COLO829 (cell line): ENCODE results near the gene RAPGEF1.

Experiments used
- DNase-seq: peaks from one replicate; pipeline ENCODE4 v3.0.0; 2012; ENCODE audit warnings: low spot score

The RAPGEF1 gene

DNA sequence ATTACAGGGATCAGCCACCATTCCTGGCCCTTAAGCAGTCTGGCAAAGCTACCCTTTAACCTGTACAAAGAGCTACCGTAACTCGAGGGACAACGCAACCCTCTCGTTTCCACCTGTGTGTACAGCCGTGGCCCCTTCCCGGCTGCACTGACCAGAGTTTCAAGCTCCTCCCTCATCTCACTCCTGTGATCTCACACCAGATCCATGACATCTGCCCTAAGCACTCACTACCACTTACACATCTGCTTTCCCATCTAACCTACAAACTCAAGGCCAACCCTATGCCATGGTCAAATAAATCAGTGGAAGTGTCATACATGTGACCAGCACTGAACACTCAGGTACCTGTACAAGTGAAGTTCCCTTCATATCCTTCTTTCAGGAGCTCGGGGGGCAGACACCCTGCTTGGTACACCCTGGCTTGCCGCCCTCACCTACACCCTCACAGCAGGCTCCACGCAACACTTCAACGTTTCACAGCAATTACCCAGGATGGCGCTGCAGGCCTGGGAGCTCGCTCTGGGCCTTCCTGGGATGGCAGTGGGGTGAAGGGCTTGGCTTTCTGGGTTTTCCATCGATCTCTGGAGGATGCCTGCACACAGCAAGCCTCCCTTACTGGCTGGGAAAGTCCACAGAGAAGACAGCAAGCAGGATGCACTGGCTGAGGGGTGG lies 132.8 kb downstream of the RAPGEF1 start:
- no peak for DNase-seq

DNA sequence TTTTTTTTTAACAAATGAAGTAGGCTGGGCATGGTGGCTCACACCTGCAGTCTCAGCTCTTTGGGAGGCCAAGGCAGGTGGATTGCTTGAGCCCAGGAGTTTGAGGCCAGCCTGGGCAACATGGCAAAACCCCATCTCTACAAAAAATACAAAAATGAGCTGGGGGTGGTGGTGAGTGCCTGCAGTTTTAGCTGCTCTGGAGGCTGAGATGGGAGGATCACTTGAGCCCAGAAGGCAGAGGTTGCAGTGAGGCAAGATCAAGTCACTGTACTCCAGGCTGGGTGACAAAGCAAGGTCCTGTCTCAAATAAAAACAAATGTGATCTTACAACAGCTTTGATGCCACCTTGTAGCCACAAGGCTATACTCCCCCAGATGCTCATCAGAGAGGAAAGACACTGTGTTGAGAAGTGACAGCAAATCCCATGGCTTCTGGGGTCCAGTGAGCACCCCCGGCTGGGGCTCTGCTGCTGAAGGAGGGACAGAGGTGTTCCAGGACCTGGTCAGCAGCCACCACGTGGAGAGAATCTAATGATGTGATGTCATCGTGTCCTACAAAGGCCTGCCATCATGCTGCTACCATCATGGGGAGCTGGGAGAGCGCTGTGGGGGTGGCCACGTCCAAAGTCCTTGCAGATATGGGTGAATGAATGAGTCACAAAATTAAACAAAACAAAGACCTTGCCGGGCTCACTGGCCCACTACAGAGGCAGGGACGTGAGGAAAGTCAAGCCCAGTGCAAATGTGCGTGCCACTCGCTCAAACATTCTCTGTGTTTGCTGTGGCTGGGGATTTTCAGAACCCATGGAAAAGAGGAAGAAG lies 133.9 kb downstream of the RAPGEF1 start:
- no peak for DNase-seq

DNA sequence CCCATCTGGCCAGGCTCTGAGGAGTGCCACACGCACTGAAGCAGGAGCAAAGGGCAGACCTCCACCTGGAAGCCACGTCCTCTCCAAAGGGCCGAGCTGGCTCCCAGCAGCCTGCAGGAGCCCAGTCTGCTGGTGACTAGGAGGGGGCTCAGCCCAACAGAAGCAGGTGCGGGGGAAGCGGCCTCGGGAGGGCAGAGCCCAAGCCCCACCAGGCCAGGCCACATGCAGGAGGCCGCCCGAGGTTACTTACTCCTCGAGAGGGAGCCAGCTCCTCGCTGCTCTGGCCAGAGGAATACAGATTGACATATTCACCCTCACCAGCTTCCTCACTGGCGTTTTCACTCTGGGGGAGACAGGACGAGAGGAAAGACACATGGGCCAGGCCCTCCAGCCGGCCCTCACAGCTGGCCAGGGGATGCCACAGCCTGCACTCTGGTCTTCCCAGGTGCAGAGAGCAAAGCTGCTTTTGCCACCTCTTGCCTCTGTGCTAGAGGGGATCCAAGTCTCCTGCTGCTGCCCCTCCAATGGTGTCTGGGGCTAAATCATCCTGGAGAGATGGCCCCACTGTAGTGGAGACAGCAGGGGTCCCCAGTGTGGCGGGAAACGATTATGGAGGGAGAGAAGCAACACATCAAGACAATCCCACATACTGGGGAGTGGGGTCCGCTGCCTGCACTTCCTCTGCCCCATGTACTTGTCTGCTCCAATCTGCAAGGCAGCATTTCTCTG lies 136.0 kb downstream of the RAPGEF1 start:
- DNase-seq: no peak

DNA sequence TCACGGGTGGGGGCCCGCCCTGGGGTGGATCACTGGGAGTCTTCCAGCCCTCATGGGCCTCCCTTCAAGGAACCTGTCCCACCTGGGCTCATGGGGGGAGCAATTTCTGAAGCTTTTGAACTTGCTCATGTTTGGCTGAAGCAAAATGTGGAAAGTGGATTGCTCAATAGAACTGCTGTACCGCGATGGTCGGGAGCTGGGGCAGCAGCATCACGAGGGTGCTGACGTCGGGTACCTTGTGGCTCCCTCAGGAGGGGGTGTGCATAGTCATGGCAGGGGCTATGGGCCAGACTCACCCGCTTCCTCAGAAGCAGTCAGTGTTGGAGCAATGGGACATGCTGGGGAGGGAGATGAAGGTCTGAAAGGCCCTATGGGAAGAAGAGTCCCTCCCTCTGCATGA lies 136.7 kb downstream of the RAPGEF1 start:
- DNase-seq: no peak

DNA sequence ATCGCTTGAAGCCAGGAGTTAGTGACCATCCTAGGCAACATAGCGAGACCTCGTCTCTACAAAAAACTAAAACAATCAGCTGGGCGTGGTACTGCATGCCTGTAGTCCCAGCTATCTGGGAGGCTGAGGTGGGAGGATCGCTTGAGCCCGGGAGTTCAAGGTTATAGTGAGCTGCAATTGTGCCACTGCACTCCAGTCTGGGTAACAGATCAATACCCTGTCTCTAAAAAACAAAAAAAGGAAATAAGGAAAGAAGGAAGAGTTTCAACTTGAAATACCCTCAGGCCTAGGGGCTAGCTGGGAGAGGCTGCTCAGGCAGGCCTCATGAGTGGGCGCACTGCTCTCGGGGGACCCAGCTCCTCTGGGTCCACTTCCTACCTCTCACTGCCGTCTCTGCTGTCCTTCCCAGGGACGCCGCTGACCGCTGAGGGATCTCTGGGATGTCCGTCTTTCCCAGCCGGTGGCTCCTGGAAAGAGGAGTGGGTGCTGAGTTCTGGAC lies 138.1 kb downstream of the RAPGEF1 start:
- no peak for DNase-seq

DNA sequence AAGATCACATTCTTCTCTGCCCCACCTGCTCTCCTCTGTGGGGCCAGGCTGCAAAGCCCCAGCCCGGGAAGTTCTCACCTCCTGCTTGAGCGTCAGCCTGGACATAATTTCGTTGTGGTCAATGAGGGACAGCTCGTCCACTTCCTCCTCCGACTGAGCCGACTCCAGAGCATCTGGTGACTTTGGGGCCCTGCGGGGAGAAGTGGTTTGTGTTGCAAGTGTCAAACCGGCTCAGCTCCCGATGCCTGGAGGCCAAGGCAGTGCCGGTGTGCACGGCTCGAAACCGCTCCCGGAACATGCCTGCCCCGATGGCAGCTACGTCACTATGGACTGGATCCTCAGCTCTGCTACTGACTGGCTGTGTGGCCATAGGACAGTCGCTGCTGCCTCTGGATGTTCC lies 141.8 kb downstream of the RAPGEF1 start:
- DNase-seq: no peak

DNA sequence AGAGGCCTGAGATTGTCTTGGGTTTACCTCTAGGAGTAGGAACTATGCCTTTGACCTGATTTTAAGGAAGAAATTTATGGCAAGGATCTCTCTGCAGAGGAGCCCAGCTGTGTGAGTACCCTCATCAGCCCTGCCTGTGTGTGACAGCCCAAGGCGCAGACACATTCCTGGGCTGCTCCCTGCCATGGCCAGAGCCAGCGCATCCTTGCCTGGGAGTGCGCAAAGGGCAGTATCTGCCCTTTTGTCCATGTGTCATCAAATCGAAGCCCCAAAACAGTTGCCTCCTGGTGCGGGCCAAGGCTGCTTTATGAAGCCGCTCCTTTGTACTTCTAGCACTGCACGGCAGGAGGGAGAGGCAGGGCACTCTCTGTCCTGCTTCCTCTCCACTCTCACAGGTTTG lies 142.6 kb downstream of the RAPGEF1 start:
- no peak for DNase-seq

DNA sequence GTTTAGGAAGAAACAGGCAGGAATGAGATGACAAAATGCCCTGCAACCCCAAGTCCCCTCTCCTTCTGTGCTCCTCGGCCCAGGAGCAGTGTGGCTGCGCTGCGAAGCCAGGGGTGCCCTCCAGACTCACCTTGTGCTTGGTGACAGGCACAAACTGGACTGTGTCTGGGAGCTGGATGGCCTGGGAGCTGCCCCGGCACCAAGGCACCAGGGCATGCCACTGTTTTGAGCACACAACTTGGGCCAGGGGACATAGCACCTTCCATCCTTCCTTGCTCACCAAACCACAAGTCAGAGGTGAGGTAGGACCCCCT lies 143.5 kb downstream of the RAPGEF1 start:
- DNase-seq: no peak

DNA sequence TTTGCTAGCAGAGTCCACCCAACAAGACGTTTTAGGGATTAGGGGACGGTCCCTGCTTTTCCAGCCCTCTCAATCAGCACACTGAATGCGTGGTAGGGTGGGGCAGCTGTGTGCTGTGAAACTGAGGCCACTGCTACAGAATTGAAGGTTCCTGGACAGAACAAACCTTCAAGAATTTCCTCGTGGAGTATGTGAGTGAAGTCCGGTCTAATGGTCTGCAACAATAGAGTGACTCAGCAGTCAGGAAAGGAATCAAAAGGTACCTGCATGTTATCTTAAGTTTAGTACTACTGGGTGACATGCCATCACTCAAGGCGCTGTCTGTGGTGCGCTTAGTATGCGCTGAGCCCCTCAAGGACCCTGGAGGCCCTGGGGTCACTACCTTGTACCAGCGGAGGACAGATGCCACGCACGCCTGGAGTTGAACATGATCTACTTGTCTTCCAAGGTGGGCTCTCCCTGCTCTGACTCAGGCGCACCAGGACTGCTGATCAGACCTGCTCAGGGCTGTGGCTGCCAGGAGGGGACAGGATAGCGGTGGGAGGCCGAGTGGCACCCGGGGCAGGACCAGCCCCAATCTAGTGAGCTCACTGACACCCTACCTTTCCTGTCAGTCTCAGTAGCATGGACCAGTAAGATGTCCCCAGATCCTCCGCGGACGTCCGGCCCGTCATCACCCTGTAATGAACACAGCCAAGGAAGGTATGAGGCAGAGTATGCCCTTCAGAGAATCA lies 144.0 kb downstream of the RAPGEF1 start:
- DNase-seq: no peak

DNA sequence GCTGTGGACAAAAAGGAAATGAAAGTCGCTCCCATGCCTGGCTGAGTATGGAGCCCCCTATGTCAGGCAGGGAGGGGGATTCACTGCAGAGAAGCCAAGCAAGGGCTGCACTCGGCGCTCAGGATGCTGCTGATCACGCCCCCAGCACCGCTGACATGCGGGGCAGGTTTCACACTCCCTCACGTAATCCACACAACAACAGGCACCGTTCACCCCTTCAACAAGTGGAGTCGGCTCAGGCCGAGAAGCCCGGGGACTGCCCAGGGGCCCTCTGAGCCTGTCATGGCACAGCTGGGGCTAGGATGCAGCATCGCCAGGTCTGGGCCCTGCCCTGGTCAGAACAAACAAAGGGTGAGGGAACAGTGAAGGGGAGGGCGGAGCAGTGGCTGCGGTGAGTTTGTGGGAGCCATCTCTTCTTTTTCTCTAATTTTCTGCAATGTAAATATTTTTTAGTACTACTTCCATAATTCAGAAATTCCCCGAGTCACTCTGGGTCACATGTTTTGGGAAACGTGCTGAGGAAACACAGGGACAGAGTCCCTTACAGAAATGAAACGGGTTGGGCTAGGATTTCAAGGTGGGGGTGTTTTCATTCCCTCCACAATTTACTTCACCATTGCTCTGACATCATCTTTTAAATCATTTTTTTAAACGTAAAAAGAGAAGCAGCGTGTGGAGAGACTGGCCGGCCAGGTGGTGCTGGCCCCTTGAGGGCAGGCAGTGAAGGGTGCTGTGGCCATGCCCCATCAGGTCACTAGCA lies 144.8 kb downstream of the RAPGEF1 start:
- DNase-seq: no peak

DNA sequence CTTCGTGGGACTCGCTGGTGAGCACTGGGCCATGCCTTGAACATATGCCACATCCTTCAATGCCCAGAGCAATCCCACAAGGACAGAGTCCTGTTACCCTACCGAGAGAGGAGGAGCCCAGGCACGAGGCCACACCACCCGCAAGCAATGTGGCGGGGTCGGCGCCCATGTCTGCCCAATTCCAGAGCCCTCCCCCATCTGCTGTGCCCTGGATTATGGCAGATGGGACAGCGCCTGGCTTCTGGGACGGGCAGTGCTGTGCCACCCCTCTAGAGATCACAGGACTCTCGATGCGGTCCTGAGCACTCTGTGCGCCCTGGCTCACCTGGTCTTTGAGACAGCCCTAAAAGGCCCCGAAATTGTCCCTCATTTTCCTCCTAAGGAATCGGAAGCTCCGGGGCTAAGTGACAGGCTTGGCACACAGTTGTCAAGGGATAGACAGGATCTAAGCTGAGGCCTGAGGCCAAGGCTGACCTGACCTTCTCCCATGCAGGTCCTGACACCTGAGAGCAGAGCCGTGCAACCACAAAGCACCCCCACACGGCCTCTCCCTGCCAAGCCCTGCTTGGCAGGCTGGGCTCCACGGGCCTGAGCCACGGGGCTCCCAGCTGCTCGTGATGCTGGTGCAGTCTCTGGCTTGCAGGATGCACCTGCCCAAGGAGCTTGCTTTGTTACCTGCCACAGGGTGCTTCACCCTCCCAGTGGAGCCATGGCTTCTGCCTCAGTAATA lies 145.8 kb downstream of the RAPGEF1 start:
- DNase-seq: no peak

DNA sequence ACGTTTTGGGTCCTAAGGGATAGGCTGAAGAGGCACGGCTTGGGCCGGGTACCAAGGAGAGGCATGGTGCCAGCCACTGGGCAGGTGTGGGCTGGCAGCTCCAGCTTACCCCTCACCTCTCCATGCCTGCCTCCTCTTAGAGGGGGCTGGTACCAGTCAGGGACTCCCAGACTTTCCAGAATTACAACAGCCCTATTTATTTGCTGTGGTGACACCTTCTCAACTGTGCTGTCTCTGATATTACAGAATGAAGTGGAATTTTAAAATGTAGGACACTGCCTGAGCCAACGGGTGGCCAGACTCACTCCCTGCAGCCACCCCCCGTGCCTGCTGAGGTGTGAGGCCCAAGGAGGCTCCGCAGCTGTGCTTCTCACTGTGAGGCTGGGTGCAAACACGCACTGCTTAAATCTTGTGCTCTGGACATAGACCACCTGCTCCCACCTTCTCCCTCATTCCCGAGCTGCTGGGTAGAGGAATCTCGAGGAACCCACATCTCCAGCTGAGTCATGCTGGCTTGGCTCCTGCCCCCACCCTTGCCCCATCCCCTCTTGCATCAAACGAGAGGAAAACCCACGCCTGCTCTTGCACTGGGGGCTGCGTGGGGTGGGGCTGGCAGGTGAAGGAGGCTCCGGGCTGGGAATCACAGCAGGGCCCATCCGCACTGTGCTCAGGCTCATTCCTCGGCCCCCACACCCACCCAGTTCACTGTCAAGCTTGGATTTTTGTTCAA lies 146.6 kb downstream of the RAPGEF1 start:
- DNase-seq: no peak

DNA sequence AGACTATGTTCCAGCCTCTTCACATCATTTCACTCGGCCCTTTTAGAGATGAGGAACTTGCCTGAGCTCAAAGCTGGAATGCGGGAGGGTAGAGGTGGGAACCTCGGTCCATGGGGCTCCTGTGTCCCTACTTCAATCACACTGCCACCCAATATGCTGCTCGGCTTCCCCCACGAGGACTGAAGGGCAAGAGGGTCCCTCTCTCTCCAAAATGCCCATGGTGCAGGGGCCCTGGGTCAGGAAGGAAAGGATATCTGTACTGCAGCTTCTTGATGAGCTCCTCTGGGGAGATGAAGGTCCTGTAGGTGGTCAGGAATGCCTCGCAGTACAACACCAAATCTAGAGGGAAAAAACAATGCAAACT lies 148.0 kb downstream of the RAPGEF1 start:
- no peak for DNase-seq

DNA sequence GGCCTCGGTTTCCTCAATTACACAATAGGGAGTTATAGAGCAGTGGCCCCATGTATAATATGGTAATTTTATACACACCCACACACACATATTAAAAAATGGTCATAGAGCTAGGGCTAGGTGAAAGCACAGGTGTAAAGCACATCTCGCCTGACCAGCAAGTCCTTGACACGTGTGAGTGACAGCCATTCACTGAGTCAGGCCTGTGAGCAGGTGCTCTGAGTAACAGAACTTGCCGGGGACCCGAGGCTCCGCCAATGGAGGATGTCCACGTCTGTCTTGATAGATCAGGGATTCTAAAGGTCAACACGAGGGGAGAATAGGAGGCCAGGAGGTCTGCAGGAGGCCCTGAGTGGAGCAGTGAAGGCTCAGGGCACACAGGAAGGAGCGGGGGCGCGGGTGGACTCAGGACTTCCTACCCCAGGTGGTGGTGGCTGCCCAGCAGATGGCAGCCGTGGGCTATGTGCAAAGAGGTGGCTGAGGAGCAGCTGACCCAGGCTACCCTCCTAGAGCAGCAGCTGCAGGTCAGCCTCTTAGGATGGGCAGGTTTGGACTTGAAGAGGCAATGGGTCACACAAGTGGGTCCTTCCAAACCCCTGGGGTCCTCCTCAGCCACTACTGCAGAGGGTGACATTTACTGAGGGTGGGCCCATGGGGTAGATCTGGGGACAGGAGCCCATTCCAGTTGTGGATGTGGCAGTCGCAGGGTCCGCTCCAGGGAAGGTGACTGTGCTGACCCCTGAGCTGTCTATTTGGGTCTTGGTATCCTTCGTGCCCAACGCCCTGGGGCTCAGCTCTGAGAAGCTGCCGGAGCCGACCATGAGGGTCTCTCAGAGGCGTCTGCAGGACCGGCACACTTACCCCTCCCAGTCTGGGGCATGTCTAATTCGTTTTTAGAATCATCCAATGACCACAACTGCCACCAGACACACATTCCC lies 148.7 kb downstream of the RAPGEF1 start:
- peak; percentile 54 for DNase-seq

DNA sequence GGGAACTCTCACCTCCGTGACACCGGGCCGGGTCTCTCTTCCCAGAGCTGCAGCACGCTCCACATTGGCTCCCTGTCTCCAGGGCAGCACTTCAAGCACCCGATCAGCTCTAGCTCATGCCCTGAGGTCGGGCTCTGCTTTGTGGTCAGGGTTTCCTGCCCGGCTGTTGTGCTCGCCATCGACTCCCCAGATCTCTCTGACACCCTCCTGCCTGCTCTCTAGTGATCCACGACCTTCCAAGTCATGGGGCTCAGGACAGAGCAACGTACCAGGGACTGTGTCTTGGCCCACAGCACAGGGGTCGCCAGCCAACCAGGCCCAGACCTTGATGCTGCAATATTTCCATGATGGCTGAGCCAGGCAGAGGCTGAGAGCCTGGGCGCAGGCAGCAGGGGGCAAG lies 149.4 kb downstream of the RAPGEF1 start:
- DNase-seq: no peak

DNA sequence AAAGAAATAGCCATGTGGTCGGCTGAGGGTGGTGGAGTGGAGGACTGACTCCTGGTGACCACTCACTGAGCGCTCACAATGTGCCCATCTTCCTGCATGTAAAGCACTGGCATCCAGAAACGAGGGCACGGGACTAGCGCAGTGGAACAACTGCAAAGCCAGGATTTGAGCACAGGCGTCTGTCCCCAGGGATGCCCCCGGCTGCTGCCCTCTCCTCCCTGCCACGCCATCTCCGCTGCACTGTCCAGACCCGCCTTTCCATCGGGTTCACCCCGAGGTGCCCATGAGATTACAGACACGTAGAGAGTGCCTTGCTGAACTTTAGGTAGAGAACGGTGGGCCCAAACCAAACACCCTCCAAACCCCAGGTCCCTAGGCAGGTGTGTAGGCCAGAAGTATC lies 149.9 kb downstream of the RAPGEF1 start:
- DNase-seq: no peak

DNA sequence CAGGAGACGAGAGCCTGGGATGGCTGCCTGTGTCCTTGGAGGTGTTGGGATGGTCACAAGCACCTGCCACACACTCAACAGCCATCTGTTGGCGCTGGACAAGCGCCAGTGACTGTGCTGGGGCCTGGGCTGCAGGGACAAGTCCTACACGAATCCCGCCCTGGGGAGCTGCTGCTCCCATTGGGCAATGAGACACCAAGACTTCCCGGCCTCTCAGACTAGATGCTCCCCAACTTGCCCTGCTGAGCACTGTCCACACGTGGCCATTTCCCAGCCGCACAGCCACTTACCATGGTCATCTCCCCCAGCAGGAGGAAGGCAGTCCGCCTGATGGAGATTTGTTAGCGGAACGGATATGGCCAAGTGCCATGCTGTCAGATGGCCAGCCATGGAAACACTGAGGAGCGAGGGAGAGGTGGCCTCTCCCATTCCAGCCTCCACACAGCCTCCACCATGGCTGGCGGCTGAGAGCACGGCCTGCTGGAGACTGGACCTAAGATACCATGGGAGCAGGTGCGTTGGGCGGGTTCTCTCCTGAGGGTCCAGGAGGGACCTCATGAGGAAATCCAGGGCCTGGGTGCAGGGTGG lies 150.7 kb downstream of the RAPGEF1 start:
- DNase-seq: no peak

DNA sequence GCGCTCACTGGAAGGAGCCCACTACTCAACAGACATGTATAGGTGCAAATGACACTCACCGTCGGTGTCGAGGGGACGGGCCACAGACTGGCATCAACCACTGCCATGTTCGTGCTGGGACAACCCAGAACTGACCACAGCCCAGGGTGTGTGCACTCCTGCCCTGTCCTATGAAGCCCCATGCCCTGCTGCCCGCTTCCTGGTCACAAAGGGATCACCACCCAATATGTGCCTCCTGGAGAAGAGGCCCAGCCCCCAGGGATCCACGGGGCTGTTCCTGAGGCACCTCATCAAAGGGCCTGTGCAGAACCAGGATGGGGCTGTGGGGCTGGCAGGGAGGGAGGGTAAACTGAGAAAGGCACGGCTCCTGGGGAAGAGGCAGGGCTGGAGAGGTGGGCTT lies 151.5 kb downstream of the RAPGEF1 start:
- DNase-seq: no peak

DNA sequence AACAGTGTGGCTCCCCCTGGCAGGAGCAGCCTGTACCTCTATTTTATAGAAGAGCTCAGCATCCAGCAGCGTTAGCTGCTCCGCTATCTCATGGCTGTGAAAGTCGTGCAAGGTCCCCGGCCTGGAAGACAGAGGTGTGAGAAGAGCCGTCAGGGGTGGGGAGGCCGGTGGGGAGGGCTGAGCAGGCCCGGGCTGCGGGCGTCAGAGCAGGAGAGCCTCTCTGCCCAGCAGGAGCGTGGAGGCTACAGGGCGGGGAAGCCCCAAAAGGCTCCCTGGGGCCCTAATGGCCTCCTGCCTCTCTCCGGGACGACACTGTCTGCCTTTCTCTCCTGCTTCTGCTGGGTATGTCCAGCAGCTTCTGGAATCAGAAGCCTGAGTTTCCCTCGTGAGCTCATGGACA lies 152.0 kb downstream of the RAPGEF1 start:
- no peak for DNase-seq
